Spleen (tissue), 3 donors: Measurements from ENCODE around the gene EFCAB13.

Source experiments
- POLR2A ChIP-seq, 3 donors: fragments of 450-650 bp; IDR thresholded peaks; one replicate each; pipeline ENCODE4 v1.5.1; 2017; ENCODE audit warnings: antibody characterized with exemption in 3 of 3, mild to moderate bottlenecking in 1 of 3
- POLR2AphosphoS5 ChIP-seq, 3 donors: sonication (generic); formaldehyde crosslinking; IDR thresholded peaks; one replicate each; pipeline ENCODE4 v1.5.1; 2017; ENCODE audit warnings: antibody characterized with exemption in 3 of 3

DNA sequence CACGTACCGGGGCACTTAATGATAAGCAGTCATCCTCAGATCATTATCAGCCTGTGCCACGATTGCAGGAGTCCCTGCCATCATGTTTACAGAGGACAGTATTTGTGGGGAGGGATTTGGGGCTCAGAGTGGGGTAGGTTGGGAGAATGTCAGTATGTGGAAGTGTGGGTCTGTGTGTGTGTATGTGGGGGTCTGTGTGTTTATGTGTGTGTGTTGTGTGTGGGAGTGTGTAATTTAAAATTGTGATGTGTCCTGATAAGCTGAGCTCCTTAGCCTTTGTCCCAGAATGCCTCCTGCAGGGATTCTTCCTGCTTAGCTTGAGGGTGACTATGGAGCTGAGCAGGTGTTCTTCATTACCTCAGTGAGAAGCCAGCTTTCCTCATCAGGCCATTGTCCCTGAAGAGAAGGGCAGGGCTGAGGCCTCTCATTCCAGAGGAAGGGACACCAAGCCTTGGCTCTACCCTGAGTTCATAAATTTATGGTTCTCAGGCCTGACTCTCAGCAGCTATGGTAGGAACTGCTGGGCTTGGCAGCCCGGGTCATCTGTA lies 13.5 kb upstream of the EFCAB13 start:
- TF ChIP-seq POLR2A (IDR thresholded peaks at IDR 0.05): no peak
- no peak for TF ChIP-seq POLR2AphosphoS5 (IDR thresholded peaks at IDR 0.05)
